ENCODE measurements around the gene IGFBP3.

- TF ChIP-seq CTCF (IDR thresholded peaks at IDR 0.05; ENCODE audit: low read depth, low read length, missing input control) (no peak), HNF4G (IDR thresholded peaks at IDR 0.05) (no peak), ATF3 (IDR thresholded peaks at IDR 0.05) (no peak), TAF1 (conservative IDR thresholded peaks at IDR 0.05) (no peak), RAD21 (IDR thresholded peaks at IDR 0.05) (no peak)
Measured at GRCh38 chr7:45888993-45889366, 32.1 kb downstream of the IGFBP3 start.

Measured in liver (tissue), 3 donors.